Testis (tissue), 3 donors: ENCODE data around the gene HDGFL3. TPM values are rescaled to one million over a fixed set of nuclear protein-coding genes. Genes with fewer than 3 reads are reported as not detected.

ENCODE experiments used
- DNase-seq: peaks from one replicate; pipeline ENCODE4 v3.0.0-alpha.2; 2019
- H3K27ac ChIP-seq, 2 donors: fragments of 200-600 bp; sonication (generic); one replicate each; pipeline ENCODE4 v1.5.1; 2019
- H3K27me3 ChIP-seq: fragments of 200-600 bp; sonication (generic); one replicate; pipeline ENCODE4 v1.5.1; 2019
- H3K36me3 ChIP-seq: fragments of 200-600 bp; sonication (generic); one replicate; pipeline ENCODE4 v1.5.1; 2017; ENCODE audit warnings: low read depth; ENCODE audit errors: missing control alignments
- H3K4me1 ChIP-seq: fragments of 200-600 bp; sonication (generic); one replicate; pipeline ENCODE4 v1.5.1; 2019
- H3K4me3 ChIP-seq, 2 donors: fragments of 200-600 bp; sonication (generic); one replicate each; pipeline ENCODE4 v1.5.1; 2017 to 2019
- H3K9me3 ChIP-seq: fragments of 200-600 bp; sonication (generic); one replicate; pipeline ENCODE4 v1.5.1; 2017
- CTCF ChIP-seq, 3 experiments: fragments of 450-650 bp in 2 of 3; fragments of 200-600 bp in 1 of 3; sonication (generic) in 1 of 3; IDR thresholded peaks; one replicate each; pipeline ENCODE4 v1.5.1; 2016 to 2019; ENCODE audit warnings: antibody characterized with exemption in 3 of 3, mild to moderate bottlenecking in 2 of 3, moderate library complexity in 1 of 3
- POLR2A ChIP-seq: fragments of 450-650 bp; IDR thresholded peaks from one replicate; pipeline ENCODE4 v1.6.1; 2017; ENCODE audit warnings: antibody characterized with exemption, mild to moderate bottlenecking, moderate library complexity
- WGBS, 2 donors: methylation state at CpG; one replicate each; pipeline ENCODE4 v1.1.5; 2018; 5-methylcytosine and 5-hydroxymethylcytosine counted together
- intact Hi-C: fragments of 100-400 bp; cut with DNase I; formaldehyde crosslinking; loops from one replicate; pipeline ENCODE4 v1.15.1; 2023; ENCODE audit warnings: low total_unique reads
- polyA plus RNA-seq: library from polyadenylated mRNA; stranded (reverse); fragments of 350-450 nt; fragmentation: Illumina TruSeq; extraction: RNeasy Lipid Tissue Mini Kit (QIAGEN cat#74804); gene quantifications from one replicate; pipeline ENCODE4 v1.2.3, GENCODE V29; 2014; ENCODE audit warnings: low read depth, low replicate concordance; ENCODE audit not compliant: insufficient read depth
- total RNA-seq, 2 donors: library from RNA; depleted of rRNA; stranded (reverse); fragments of >200 nt; gene quantifications; one replicate each; pipeline ENCODE4 v1.2.3, GENCODE V29; 2016

The HDGFL3 gene
- total and polyA plus RNA-seq, 3 donors from 2014 or later: 87.1 to 130 (median 94.6) TPM

DNA sequence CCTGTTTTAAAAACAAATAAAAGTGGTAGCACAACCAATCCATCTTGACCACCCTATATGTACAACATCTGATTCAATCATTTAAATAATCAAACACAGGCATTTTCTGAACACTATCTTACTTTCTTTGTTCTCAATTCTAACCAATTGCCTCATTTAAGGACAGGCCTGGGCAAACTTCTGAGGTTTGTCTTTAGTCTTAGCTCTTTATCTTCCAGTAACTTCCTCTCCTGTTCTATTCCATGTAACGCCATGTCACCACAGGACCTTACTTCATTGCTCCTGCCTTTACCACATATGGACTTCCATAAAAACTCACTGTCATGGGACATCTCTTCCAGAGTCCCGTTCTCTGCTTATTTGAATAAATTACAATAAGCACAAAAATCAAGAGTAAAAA, 14.9 kb downstream of the HDGFL3 start:
- no peaks in the 10 kb centered on the region for H3K4me1 ChIP-seq
- H3K27me3 ChIP-seq: no peaks in the 10 kb centered on the region
- H3K4me3 ChIP-seq: no peak overlapping the region
- 88 to 95% methylated on average over 2 of the region's 2 CpGs for WGBS, 2 donors
- H3K27ac ChIP-seq: no peak overlapping the region
- no peaks in the 10 kb centered on the region for H3K9me3 ChIP-seq
- no peaks in the 10 kb centered on the region for H3K36me3 ChIP-seq
- no peak for TF ChIP-seq CTCF (IDR thresholded peaks at IDR 0.05)
- no peak for TF ChIP-seq POLR2A
- no peak for DNase-seq
- intact Hi-C loops: no loop called here

- Histone ChIP-seq H3K4me1 (no peaks in the 10 kb centered on the region), H3K36me3 (no peaks in the 10 kb centered on the region), H3K27me3 (no peaks in the 10 kb centered on the region), H3K9me3 (no peaks in the 10 kb centered on the region), H3K27ac (no peak overlapping the region), H3K4me3 (no peak overlapping the region)
- TF ChIP-seq CTCF (IDR thresholded peaks at IDR 0.05): no peak
- no peak for DNase-seq
- intact Hi-C loops: no loop called here
- 97 to 100% methylated on average over 1 of the region's 1 CpG for WGBS, 2 donors
Measured at GRCh38 chr15:83190450-83190849, 17.2 kb downstream of the HDGFL3 start.

DNA sequence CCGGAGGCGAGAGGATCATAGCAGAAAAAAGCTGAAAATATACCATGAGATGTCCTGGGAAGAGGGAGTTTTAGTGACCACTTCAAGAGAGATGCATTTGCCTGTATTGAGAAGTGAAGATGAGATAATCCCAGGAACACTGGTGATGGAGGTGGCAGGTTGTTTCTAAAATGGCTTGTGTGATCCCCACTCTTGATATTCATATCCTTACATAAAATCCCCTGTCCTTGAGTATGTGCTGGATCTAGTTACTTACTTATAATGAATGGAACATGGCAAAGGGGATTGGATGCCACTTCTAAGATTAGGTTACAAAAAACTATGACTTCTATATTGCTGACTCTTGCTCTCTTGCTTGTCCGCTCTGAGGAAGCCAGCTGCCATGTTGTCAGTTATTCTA, 22.1 kb downstream of the HDGFL3 start:
- Histone ChIP-seq H3K4me3 (no peak overlapping the region), H3K9me3 (no peaks in the 10 kb centered on the region), H3K36me3 (no peaks in the 10 kb centered on the region), H3K27ac (no peak overlapping the region), H3K27me3 (no peaks in the 10 kb centered on the region), H3K4me1 (no peaks in the 10 kb centered on the region)
- 99 to 100% methylated on average over 3 of the region's 3 CpGs for WGBS, 2 donors
- intact Hi-C loops: no loop called here
- TF ChIP-seq CTCF (IDR thresholded peaks at IDR 0.05): no peak
- no peak for DNase-seq

DNA sequence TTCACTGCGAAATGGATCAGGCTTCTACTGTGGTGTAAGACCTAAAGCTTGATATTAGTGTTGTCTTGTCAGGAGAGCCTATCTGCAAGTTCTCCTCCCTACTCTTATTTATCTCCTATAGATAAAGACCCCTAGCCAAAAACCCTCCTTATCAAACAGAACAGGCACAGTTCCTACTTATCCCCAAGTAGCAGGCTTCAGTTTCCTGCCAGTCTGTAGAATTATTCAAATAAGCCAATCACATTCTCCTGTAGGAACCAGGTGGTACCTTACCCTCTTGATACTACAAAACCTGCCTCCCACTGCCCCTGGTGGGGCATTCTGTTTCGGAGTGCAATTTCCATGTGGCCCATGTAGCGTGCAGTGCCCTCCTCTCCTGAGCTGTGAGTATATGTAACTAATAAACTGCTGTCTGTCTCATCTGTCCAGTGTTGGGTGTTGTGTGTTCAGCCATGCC, 28.7 kb downstream of the HDGFL3 start:
- Histone ChIP-seq H3K9me3 (no peaks in the 10 kb centered on the region), H3K27ac (no peak overlapping the region), H3K4me1 (peaks cover 12% of the 10 kb centered on the region), H3K27me3 (no peaks in the 10 kb centered on the region), H3K4me3 (no peak overlapping the region), H3K36me3 (no peaks in the 10 kb centered on the region)
- WGBS, 2 donors: 65 to 94% methylated on average over 3 of the region's 3 CpGs
- TF ChIP-seq POLR2A (no peak), CTCF (IDR thresholded peaks at IDR 0.05) (no peak)
- DNase-seq: no peak
- intact Hi-C loops: no loop called here

DNA sequence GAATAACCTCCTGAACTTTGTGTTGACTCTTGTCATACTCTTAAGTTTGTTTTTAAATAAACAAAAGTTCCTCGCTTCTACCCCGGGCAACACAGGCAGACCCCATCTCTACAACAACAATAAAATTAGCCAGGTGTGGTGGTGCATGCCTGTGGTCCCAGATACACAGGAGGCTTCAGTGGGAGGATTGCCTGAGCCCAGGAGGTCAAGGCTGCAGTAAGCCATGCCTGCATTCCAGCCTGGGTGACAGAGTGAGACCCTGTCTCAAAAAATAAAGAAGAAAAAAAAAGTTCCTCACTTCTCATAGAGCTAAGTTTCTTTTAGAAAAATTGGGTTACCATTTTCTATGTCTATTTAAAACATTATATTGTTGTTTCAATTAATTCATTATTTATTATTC, 29.2 kb downstream of the HDGFL3 start:
- peaks cover 15% of the 10 kb centered on the region for H3K4me1 ChIP-seq
- no peaks in the 10 kb centered on the region for H3K9me3 ChIP-seq
- no peaks in the 10 kb centered on the region for H3K36me3 ChIP-seq
- H3K27me3 ChIP-seq: no peaks in the 10 kb centered on the region
- no peak for DNase-seq
- no peak overlapping the region for H3K27ac ChIP-seq
- WGBS, 2 donors: 79 to 92% methylated on average over 2 of the region's 2 CpGs
- TF ChIP-seq POLR2A (no peak), CTCF (IDR thresholded peaks at IDR 0.05) (no peak)
- no peak overlapping the region for H3K4me3 ChIP-seq
- intact Hi-C loops: no loop called here
